ENCODE results near the gene VSTM2L.

The VSTM2L gene

GRCh38 chr20:37917461-37917860 is 14.5 kb downstream of the VSTM2L start:
- no peak for DNase-seq (ENCODE audit: low read depth, low spot score)

- DNase-seq (ENCODE audit: low read depth, low spot score), result no peak
Measured at GRCh38 chr20:37918035-37918434, 15.1 kb downstream of the VSTM2L start.

GRCh38 chr20:37919389-37920040 is 16.6 kb downstream of the VSTM2L start:
- peak; percentile 81 for DNase-seq (ENCODE audit: low read depth, low spot score)

- DNase-seq (ENCODE audit: low read depth, low spot score), result no peak
Measured at GRCh38 chr20:37920270-37920669, 17.3 kb downstream of the VSTM2L start.

- DNase-seq (ENCODE audit: low read depth, low spot score), result no peak
Measured at GRCh38 chr20:37920679-37921322, 17.9 kb downstream of the VSTM2L start.

GRCh38 chr20:37921341-37921929 is 18.5 kb downstream of the VSTM2L start:
- DNase-seq (ENCODE audit: low read depth, low spot score), result no peak

- no peak for DNase-seq (ENCODE audit: low read depth, low spot score)
Measured at GRCh38 chr20:37922016-37922415, 19.1 kb downstream of the VSTM2L start.

- DNase-seq (ENCODE audit: low read depth, low spot score), result no peak
Measured at GRCh38 chr20:37925265-37926165, 22.6 kb downstream of the VSTM2L start.

- DNase-seq (ENCODE audit: low read depth, low spot score), result no peak
Measured at GRCh38 chr20:37926612-37927011, 23.7 kb downstream of the VSTM2L start.

GRCh38 chr20:37927410-37928095 is 24.6 kb downstream of the VSTM2L start:
- DNase-seq (ENCODE audit: low read depth, low spot score), result no peak

GRCh38 chr20:37928996-37929682 is 26.2 kb downstream of the VSTM2L start:
- DNase-seq (ENCODE audit: low read depth, low spot score), result no peak

GRCh38 chr20:37929683-37930014 is 26.7 kb downstream of the VSTM2L start:
- no peak for DNase-seq (ENCODE audit: low read depth, low spot score)

- no peak for DNase-seq (ENCODE audit: low read depth, low spot score)
Measured at GRCh38 chr20:37931153-37931922, 28.4 kb downstream of the VSTM2L start.

GRCh38 chr20:37932074-37932473 is 29.1 kb downstream of the VSTM2L start:
- DNase-seq (ENCODE audit: low read depth, low spot score), result no peak

- peak; percentile 70 for DNase-seq (ENCODE audit: low read depth, low spot score)
Measured at GRCh38 chr20:37932919-37933318, 30.0 kb downstream of the VSTM2L start.

- no peak for DNase-seq (ENCODE audit: low read depth, low spot score)
Measured at GRCh38 chr20:37933786-37934633, 31.1 kb downstream of the VSTM2L start.

- DNase-seq (ENCODE audit: low read depth, low spot score), result no peak
Measured at GRCh38 chr20:37934634-37935375, 31.9 kb downstream of the VSTM2L start.

- DNase-seq (ENCODE audit: low read depth, low spot score), result no peak
Measured at GRCh38 chr20:37935435-37935834, 32.5 kb downstream of the VSTM2L start.

- DNase-seq (ENCODE audit: low read depth, low spot score), result no peak
Measured at GRCh38 chr20:37936041-37936440, 33.1 kb downstream of the VSTM2L start.
